ENCODE results near the gene NUDT6.

DNA sequence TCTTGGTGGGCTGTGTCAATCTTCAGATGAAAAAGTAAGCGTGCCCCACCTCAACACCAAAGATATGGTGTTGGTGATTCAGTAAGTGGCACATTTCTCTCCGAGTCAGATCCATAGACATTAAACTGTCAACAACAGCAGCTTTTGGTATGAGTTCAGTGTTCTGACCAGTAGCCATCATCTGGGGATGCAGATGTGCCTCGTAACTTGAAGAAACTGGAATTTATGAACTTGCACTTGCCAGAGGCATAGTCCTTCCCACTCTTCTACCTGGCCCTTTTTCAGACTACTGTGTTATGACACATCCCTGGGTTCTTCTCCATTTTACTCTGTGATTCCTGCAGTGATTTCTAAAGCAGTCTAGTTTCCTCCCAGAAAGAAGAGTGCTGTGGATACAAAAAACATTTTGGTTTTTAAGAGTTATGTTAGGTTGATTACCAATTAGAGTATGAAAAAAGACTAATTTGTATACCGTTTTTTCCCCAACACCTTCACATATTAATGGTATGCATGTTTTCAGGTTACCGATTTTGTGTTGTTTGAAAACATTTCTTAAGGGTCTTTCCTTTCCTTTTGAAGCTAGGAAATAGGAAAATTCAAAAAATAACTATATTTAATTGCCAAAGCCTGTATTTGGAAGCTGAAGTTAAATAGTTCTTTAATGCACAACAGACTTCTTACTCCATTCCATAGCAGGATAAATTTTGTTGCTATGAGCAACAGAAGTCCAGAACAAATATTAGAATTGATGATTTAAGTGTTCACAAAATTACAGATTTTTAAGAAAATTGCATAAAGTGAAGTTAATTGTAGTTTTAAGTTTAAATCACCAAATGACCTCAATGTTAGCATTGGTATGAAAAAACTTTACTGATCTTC lies 39.3 kb downstream of the NUDT6 start:
- TF ChIP-seq, protein P1, sequence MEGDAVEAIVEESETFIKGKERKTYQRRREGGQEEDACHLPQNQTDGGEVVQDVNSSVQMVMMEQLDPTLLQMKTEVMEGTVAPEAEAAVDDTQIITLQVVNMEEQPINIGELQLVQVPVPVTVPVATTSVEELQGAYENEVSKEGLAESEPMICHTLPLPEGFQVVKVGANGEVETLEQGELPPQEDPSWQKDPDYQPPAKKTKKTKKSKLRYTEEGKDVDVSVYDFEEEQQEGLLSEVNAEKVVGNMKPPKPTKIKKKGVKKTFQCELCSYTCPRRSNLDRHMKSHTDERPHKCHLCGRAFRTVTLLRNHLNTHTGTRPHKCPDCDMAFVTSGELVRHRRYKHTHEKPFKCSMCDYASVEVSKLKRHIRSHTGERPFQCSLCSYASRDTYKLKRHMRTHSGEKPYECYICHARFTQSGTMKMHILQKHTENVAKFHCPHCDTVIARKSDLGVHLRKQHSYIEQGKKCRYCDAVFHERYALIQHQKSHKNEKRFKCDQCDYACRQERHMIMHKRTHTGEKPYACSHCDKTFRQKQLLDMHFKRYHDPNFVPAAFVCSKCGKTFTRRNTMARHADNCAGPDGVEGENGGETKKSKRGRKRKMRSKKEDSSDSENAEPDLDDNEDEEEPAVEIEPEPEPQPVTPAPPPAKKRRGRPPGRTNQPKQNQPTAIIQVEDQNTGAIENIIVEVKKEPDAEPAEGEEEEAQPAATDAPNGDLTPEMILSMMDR (IDR thresholded peaks at IDR 0.05) = no peak
- TF ChIP-seq EP300 (IDR thresholded peaks at IDR 0.05) (no peak), POLR2AphosphoS5 (IDR thresholded peaks at IDR 0.05) (no peak), POLR2A (IDR thresholded peaks at IDR 0.05; ENCODE audit: low read depth) (no peak)

Measured in esophagus muscularis mucosa (tissue), 4 donors.